IPS DF 6.9 (cell line): ENCODE measurements around the gene RSPH3.
A peak's percentile ranks its signal among the peaks of the same experiment; 100 is the strongest.
"Not testable (repeated sequence)": the region's sequence is repeated elsewhere in the genome, so short reads cannot be mapped to it uniquely, and the experiment has no call there.

Experiments
- DNase-seq: peaks from one replicate; pipeline ENCODE4 v3.0.0-alpha.2; 2013; ENCODE audit warnings: low read depth, low spot score
- H3K27ac ChIP-seq: one replicate; pipeline ENCODE4 v1.5.1; 2013; ENCODE audit warnings: low read length, control low read depth
- H3K27me3 ChIP-seq: 2 replicates; pipeline ENCODE4 v1.6.1; 2013; ENCODE audit warnings: mild to moderate bottlenecking, low read length; ENCODE audit not compliant: control insufficient read depth, insufficient read depth
- H3K36me3 ChIP-seq: 2 replicates; pipeline ENCODE4 v1.6.1; 2013; ENCODE audit warnings: low read length; ENCODE audit not compliant: control insufficient read depth, insufficient read depth
- H3K4me1 ChIP-seq: 2 replicates; pipeline ENCODE4 v1.6.1; 2013; ENCODE audit warnings: low read length; ENCODE audit not compliant: control insufficient read depth, insufficient read depth
- H3K4me3 ChIP-seq: 2 replicates; pipeline ENCODE4 v1.5.1; 2013; ENCODE audit warnings: mild to moderate bottlenecking, low read length
- H3K9me3 ChIP-seq: 2 replicates; pipeline ENCODE4 v1.6.1; 2013; ENCODE audit warnings: low read length, inconsistent platforms; ENCODE audit not compliant: control insufficient read depth, insufficient read depth
- WGBS: extraction: QIAGEN DNeasy Blood & Tissue Kit; methylation state at CpG from one replicate; pipeline ENCODE4 v1.1.7; 2013; ENCODE audit warnings: mixed read lengths, missing lambda C conversion rate; ENCODE audit not compliant: insufficient read length, insufficient coverage; 5-methylcytosine and 5-hydroxymethylcytosine counted together

The RSPH3 gene

DNA sequence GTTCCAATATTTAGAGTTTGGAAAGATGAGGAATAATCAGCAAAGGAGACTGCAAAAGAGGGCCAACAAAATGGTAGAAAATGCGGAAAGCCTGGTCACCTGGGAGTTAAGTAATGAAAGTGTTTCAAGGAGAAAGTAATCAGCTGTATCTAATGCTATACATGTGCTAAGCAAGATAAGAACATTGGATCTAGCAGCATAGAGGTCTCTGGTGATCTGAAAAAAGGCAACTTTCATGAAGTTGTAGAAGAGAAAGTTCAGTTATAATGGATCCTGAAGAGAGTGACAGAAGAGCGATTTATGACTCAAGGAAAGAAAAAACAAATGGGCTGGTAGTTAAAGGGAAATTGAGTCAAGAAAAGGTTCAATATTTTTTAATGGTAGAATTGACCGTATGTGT, 4.6 kb upstream of the RSPH3 start:
- Histone ChIP-seq H3K27ac (no peak overlapping the region), H3K4me3 (no peak overlapping the region), H3K4me1 (no peaks in the 10 kb centered on the region), H3K27me3 (no peaks in the 10 kb centered on the region), H3K36me3 (no peaks in the 10 kb centered on the region), H3K9me3 (no peaks in the 10 kb centered on the region)
- 100% methylated on average over 1 of the region's 3 CpGs for WGBS
- DNase-seq = no peak

- WGBS = no CpG with 5 or more reads among the region's 12 CpGs
- Histone ChIP-seq H3K4me3 (no peak overlapping the region), H3K4me1 (0 out of 2 replicates have a peak, but pooled peaks cover 4% of the 10 kb centered on the region), H3K9me3 (no peaks in the 10 kb centered on the region), H3K27ac (no peak overlapping the region), H3K36me3 (no peaks in the 10 kb centered on the region), H3K27me3 (no peaks in the 10 kb centered on the region)
- no peak for DNase-seq
Observed at GRCh38 chr6:159002432-159003155, 2.6 kb upstream of the RSPH3 start.

DNA sequence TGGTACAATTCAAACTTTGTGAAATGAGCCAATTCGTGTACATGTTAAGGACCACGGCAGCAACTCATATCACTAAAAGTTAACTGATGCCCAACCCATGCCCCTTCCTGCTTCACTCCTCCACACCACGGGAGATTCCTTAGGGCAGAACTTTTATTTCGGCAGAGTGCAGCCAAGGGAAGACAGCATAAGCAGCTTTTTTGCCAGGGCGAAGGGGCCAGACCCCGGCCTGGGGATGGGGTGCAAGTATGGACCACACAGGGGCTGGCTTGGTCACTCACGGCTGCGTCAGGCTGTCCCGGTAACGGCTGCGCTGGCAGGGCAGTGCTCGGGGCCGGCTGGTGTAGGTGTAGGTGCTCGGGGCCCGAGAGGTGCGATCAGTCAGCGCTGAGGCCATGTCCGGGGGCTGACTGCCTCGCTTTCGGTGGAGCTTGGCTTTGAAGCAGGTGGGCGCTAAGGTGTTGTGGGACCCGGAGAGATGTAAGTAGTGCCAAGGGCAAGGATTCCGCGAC, 792 bp downstream of the RSPH3 start:
- Histone ChIP-seq H3K9me3 (no peaks in the 10 kb centered on the region), H3K4me3 (peak overlapping the region; percentile 58; the same call in 1 of the 2 replicates), H3K4me1 (0 out of 2 replicates have a peak, but pooled peaks cover 4% of the 10 kb centered on the region), H3K27me3 (no peaks in the 10 kb centered on the region), H3K36me3 (no peaks in the 10 kb centered on the region), H3K27ac (no peak overlapping the region)
- no peak for DNase-seq
- WGBS = no CpG with 5 or more reads among the region's 24 CpGs

- Histone ChIP-seq H3K9me3 (no peaks in the 10 kb centered on the region), H3K4me1 (0 out of 2 replicates have a peak, but pooled peaks cover 4% of the 10 kb centered on the region), H3K4me3 (no peak overlapping the region), H3K27ac (no peak overlapping the region), H3K36me3 (no peaks in the 10 kb centered on the region), H3K27me3 (no peaks in the 10 kb centered on the region)
- DNase-seq = no peak
- no CpG with 5 or more reads among the region's 2 CpGs for WGBS
Observed at GRCh38 chr6:158996856-158997255, 3.1 kb downstream of the RSPH3 start.

DNA sequence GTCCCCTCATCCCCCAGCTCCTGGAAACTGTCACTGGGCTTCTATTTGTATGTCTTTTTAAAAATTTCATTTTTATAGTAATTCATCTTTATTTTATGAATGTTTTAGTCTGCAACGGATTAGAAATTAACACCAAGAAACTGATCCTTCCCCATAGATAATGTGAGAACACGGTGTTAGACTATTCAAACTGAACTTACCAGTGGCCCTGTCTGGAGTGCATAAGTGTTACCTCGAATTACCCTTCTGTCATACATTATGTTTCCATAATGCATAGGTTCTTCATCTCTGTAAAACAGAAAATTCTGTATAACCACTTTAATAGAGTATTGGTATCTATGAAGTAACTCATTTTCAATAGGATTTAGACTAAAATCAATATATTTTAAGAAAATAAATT, 6.4 kb downstream of the RSPH3 start:
- Histone ChIP-seq H3K4me1 (0 out of 2 replicates have a peak, but pooled peaks cover under 1% of the 10 kb centered on the region), H3K9me3 (no peaks in the 10 kb centered on the region), H3K27ac (no peak overlapping the region), H3K27me3 (no peaks in the 10 kb centered on the region), H3K4me3 (no peak overlapping the region), H3K36me3 (no peaks in the 10 kb centered on the region)
- no peak for DNase-seq
- WGBS = no CpG with 5 or more reads among the region's 3 CpGs

DNA sequence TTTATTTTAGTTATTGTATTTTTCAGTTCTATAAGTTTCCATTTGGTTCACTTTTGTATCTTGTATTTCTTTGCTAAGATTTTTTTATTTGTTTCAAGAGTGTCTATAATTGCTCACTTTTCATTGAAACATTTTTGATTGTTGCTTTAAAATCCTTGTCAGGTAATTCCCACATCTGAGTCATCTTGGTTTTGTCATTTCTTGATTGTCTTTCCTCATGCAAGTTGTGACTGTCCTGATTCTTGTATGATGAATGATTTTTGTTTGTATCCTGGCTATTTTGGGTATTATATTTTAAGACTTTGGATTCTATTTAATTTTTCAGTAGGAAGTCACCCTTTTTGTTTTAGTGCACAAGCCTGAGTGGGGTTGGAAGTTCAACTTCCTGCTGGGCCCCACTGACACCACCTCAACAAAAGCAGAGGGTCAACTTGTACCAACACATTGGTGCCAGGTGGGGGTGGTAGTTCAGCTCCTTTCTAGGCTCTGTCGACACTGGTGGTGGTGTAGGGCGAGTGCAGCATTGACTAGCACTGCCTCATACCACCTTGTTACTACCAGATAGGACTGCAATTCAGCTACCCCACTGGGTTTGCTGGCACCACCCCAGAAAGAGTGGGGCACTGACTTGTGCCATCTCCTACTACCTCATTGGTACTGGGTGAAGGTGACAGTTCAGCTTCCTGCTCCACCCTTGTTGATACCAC, 8.8 kb downstream of the RSPH3 start:
- no peak overlapping the region for H3K27ac ChIP-seq
- no peak overlapping the region for H3K4me3 ChIP-seq
- H3K27me3 ChIP-seq = no peaks in the 10 kb centered on the region
- no peaks in the 10 kb centered on the region for H3K9me3 ChIP-seq
- H3K4me1 ChIP-seq = no peaks in the 10 kb centered on the region
- no CpG with 5 or more reads among the region's 2 CpGs for WGBS
- DNase-seq = no peak
- no peaks in the 10 kb centered on the region for H3K36me3 ChIP-seq

DNA sequence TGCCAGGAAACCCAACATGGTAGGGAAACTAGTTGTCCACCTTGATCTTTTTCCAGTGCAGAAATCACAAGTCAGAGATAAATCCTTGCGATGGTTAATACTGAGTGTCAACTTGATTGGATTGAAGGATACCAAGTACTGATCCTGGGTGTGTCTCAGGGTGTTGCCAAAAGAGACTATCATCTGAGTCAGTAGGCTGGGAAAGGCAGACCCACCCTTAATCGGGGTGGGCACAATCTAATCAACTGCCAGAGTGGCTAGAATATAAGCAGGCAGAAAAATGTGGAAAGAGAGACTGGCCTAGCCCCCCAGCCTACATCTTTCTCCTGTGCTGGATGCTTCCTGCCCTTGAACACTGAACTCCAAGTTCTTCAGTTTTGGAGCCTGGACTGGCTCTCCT, 10.3 kb downstream of the RSPH3 start:
- H3K27ac ChIP-seq, H3K9me3 ChIP-seq, H3K27me3 ChIP-seq, H3K4me1 ChIP-seq, DNase-seq, H3K36me3 ChIP-seq, H3K4me3 ChIP-seq: not testable (repeated sequence)
- WGBS = no CpG with 5 or more reads among the region's 2 CpGs

DNA sequence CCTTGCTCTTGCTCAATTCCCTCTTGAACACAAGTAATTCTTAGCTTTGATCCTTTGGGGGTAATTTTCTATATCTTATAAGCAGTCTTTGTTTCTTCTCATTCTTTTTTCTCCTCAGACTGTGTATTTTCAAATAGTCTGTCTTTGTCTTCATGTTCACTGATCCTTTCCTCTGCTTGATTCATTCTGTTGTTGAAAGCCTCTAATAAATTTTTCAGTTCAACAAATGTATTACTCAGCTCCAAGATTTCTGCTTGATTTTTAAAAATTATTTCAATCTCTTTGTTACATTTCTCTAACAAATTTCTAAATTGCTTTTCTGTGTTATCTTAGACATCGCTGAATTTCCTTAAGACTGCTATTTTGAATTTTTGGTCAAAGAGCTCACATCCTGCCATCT, 11.5 kb downstream of the RSPH3 start:
- Histone ChIP-seq H3K36me3 (no peaks in the 10 kb centered on the region), H3K9me3 (no peaks in the 10 kb centered on the region), H3K4me1 (no peaks in the 10 kb centered on the region), H3K27ac (no peak overlapping the region), H3K27me3 (no peaks in the 10 kb centered on the region), H3K4me3 (no peak overlapping the region)
- WGBS = no CpG with 5 or more reads among the region's 1 CpG
- DNase-seq = no peak

DNA sequence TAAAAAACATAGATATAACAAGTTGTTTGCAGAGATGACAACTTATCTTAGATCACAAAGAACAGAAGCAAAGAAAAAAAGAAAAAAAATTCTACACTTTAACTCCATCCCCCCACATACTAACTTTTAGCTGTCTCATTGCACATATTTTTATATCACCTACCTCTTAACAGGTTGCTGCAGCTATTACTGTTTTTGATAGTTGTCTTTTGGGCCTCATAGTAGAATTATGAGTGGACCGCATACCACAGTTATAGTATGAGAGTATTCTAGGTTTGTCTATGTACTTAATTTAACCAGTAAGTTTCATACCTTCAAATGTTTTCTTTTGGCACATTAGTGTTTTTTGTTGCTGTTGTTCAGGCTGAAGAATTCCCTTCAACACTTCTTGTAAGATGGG, 12.3 kb downstream of the RSPH3 start:
- DNase-seq = no peak
- H3K36me3 ChIP-seq = no peaks in the 10 kb centered on the region
- H3K27ac ChIP-seq = no peak overlapping the region
- H3K4me3 ChIP-seq = no peak overlapping the region
- H3K9me3 ChIP-seq = no peaks in the 10 kb centered on the region
- no peaks in the 10 kb centered on the region for H3K27me3 ChIP-seq
- H3K4me1 ChIP-seq = no peaks in the 10 kb centered on the region
- WGBS = no CpG with 5 or more reads among the region's 1 CpG

DNA sequence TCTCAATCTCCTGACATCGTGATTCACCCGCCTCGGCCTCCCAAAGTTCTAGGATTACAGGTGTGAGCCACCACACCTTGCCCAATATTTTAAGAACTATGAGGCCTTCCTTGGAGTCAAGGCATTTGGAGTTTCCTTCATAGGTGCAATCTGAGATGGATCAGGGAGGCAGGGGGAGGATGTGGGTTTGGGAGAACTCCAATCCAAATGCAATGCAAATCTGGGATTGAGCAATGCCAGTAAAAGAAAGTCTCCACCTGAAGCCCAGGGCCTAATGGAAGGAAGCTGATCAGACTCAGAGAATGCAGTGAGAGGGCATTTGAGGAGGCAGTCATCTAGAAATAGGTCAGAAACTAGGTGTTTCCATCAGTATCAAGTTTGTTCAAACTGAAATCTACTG, 21.2 kb downstream of the RSPH3 start:
- no peak overlapping the region for H3K27ac ChIP-seq
- H3K27me3 ChIP-seq = no peaks in the 10 kb centered on the region
- no peak for DNase-seq
- H3K4me3 ChIP-seq = no peak overlapping the region
- no peaks in the 10 kb centered on the region for H3K4me1 ChIP-seq
- no peaks in the 10 kb centered on the region for H3K36me3 ChIP-seq
- no peaks in the 10 kb centered on the region for H3K9me3 ChIP-seq
- WGBS = no CpG with 5 or more reads among the region's 3 CpGs
